DOHH2 (cell line): ENCODE data around the gene SPSB4.

Experiments
- H3F3A ChIP-seq: fragments of 200-600 bp; sonication (generic), shearing (Covaris generic); 2 replicates; pipeline ENCODE4 v1.6.0; 2016; ENCODE audit warnings: antibody characterized with exemption, mild to moderate bottlenecking; ENCODE audit not compliant: control insufficient read depth, insufficient read depth
- H3K27ac ChIP-seq: fragments of 200-600 bp; sonication (generic); 2 replicates; pipeline ENCODE4 v1.5.1; 2014; ENCODE audit warnings: low read depth, mild to moderate bottlenecking, low read length, moderate library complexity
- H3K27me3 ChIP-seq: fragments of 200-600 bp; sonication (generic); 2 replicates; pipeline ENCODE4 v1.6.1; 2014; ENCODE audit warnings: mild to moderate bottlenecking, low read length, mixed read lengths; ENCODE audit not compliant: control insufficient read depth
- H3K36me3 ChIP-seq: fragments of 200-600 bp; sonication (generic); 2 replicates; pipeline ENCODE4 v1.6.1; 2014; ENCODE audit warnings: mild to moderate bottlenecking, low read length, moderate library complexity, mixed read lengths; ENCODE audit not compliant: control insufficient read depth
- H3K4me1 ChIP-seq: fragments of 200-600 bp; sonication (generic); 2 replicates; pipeline ENCODE4 v1.6.1; 2014; ENCODE audit warnings: mild to moderate bottlenecking, low read length, mixed read lengths; ENCODE audit not compliant: control insufficient read depth
- H3K4me2 ChIP-seq: fragments of 200-600 bp; sonication (generic); 2 replicates; pipeline ENCODE4 v1.6.0; 2014; ENCODE audit warnings: mild to moderate bottlenecking, low read length, moderate library complexity
- H3K4me3 ChIP-seq: fragments of 200-600 bp; sonication (generic); 2 replicates; pipeline ENCODE4 v1.5.1; 2014; ENCODE audit warnings: mild to moderate bottlenecking, low read length, mixed read lengths
- H3K79me2 ChIP-seq: fragments of 200-600 bp; sonication (generic); 2 replicates; pipeline ENCODE4 v1.6.1; 2014; ENCODE audit warnings: mild to moderate bottlenecking, low read length, mixed read lengths; ENCODE audit not compliant: control insufficient read depth
- H3K9me2 ChIP-seq: fragments of 200-600 bp; sonication (generic); replicated peaks from 2 replicates; pipeline ENCODE4 v1.6.1; 2014; ENCODE audit warnings: mild to moderate bottlenecking, low read length, mixed read lengths; ENCODE audit not compliant: control insufficient read depth
- H3K9me3 ChIP-seq: fragments of 200-600 bp; sonication (generic); 2 replicates; pipeline ENCODE4 v1.6.1; 2014; ENCODE audit warnings: antibody characterized with exemption, low read length, mixed read lengths; ENCODE audit not compliant: control insufficient read depth, insufficient read depth
- H4K20me1 ChIP-seq: fragments of 200-600 bp; sonication (generic); 2 replicates; pipeline ENCODE4 v1.6.0; 2014; ENCODE audit warnings: low read depth, mild to moderate bottlenecking, antibody characterized with exemption, low read length, moderate library complexity; ENCODE audit not compliant: control insufficient read depth, insufficient read depth
- CTCF ChIP-seq: fragments of 200-600 bp; sonication (generic); IDR thresholded peaks from one replicate; pipeline ENCODE4 v1.5.1; 2014; ENCODE audit warnings: antibody characterized with exemption, mild to moderate bottlenecking, low read depth, low read length; ENCODE audit not compliant: poor library complexity, severe bottlenecking
- EZH2phosphoT487 ChIP-seq: fragments of 200-600 bp; sonication (generic); IDR thresholded peaks from 2 replicates; pipeline ENCODE4 v1.6.1; 2017; ENCODE audit warnings: borderline replicate concordance, mild to moderate bottlenecking, antibody characterized with exemption, low read length, moderate library complexity, mixed read lengths

The SPSB4 gene

GRCh38 chr3:141051443-141052200 is 475 bp downstream of the SPSB4 start:
- H3K4me1 ChIP-seq: no peaks in the 10 kb centered on the region
- no peaks in the 10 kb centered on the region for H3K36me3 ChIP-seq
- H3K79me2 ChIP-seq: no peaks in the 10 kb centered on the region
- H3K9me2 ChIP-seq: no peaks in the 10 kb centered on the region
- no peak overlapping the region for H3K4me2 ChIP-seq
- H3K27me3 ChIP-seq: peaks cover 3% of the 10 kb centered on the region; the same call in 1 of the 2 replicates
- no peaks in the 10 kb centered on the region for H4K20me1 ChIP-seq
- TF ChIP-seq CTCF (no peak), EZH2phosphoT487 (no peak)
- H3K9me3 ChIP-seq: peaks cover 3% of the 10 kb centered on the region
- no peaks in the 10 kb centered on the region for H3F3A ChIP-seq
- H3K4me3 ChIP-seq: no peak overlapping the region
- no peak overlapping the region for H3K27ac ChIP-seq

GRCh38 chr3:141052201-141053069 is 1.3 kb downstream of the SPSB4 start:
- Histone ChIP-seq H3F3A (no peaks in the 10 kb centered on the region), H3K27ac (no peak overlapping the region), H3K9me3 (peaks cover 3% of the 10 kb centered on the region), H3K79me2 (no peaks in the 10 kb centered on the region), H4K20me1 (no peaks in the 10 kb centered on the region), H3K4me3 (no peak overlapping the region), H3K27me3 (peaks cover 3% of the 10 kb centered on the region; the same call in 1 of the 2 replicates), H3K4me1 (no peaks in the 10 kb centered on the region), H3K4me2 (no peak overlapping the region), H3K36me3 (no peaks in the 10 kb centered on the region), H3K9me2 (no peaks in the 10 kb centered on the region)
- TF ChIP-seq CTCF: no peak

GRCh38 chr3:141055136-141055535 is 4.0 kb downstream of the SPSB4 start:
- Histone ChIP-seq H3K4me1 (no peaks in the 10 kb centered on the region), H3K27ac (no peak overlapping the region), H3K9me3 (peaks cover 3% of the 10 kb centered on the region), H3K36me3 (no peaks in the 10 kb centered on the region), H3K27me3 (peaks cover 3% of the 10 kb centered on the region; the same call in 1 of the 2 replicates), H3F3A (no peaks in the 10 kb centered on the region), H3K4me2 (no peak overlapping the region), H3K79me2 (no peaks in the 10 kb centered on the region), H3K4me3 (no peak overlapping the region), H3K9me2 (no peaks in the 10 kb centered on the region), H4K20me1 (no peaks in the 10 kb centered on the region)
- no peak for TF ChIP-seq CTCF
- no peak for TF ChIP-seq EZH2phosphoT487
